Mesendoderm (in vitro differentiated cells): ENCODE results near the gene SULF2.

ENCODE experiments used
- DNase-seq: peaks from one replicate; pipeline ENCODE4 v3.0.0; 2013
- H2AK5ac ChIP-seq: 2 replicates; pipeline ENCODE4 v1.6.1; 2013; ENCODE audit warnings: low read length, inconsistent platforms
- H2BK120ac ChIP-seq: 2 replicates; pipeline ENCODE4 v1.6.1; 2013; ENCODE audit warnings: low read depth, mild to moderate bottlenecking, low read length, moderate library complexity, mixed read lengths
- H2BK15ac ChIP-seq: replicated peaks from 2 replicates; pipeline ENCODE4 v1.6.1; 2013; ENCODE audit warnings: low read depth, mild to moderate bottlenecking, moderate library complexity
- H2BK5ac ChIP-seq: 2 replicates; pipeline ENCODE4 v1.6.1; 2013; ENCODE audit warnings: low read length, inconsistent platforms
- H3K18ac ChIP-seq: 2 replicates; pipeline ENCODE4 v1.6.1; 2013; ENCODE audit warnings: mild to moderate bottlenecking, low read length, mixed read lengths
- H3K23ac ChIP-seq: one replicate; pipeline ENCODE4 v1.6.1; 2013; ENCODE audit warnings: low read length
- H3K27ac ChIP-seq: 2 replicates; pipeline ENCODE4 v1.5.1; 2013; ENCODE audit warnings: low read depth, mild to moderate bottlenecking, inconsistent platforms, low read length, moderate library complexity
- H3K27me3 ChIP-seq: 2 replicates; pipeline ENCODE4 v1.6.1; 2013; ENCODE audit warnings: low read length, control low read depth, mild to moderate bottlenecking, inconsistent platforms; ENCODE audit not compliant: insufficient read depth, poor library complexity
- H3K36me3 ChIP-seq: 2 replicates; pipeline ENCODE4 v1.6.1; 2013; ENCODE audit warnings: low read length, inconsistent platforms; ENCODE audit not compliant: control insufficient read depth, insufficient read depth
- H3K4ac ChIP-seq: one replicate; pipeline ENCODE4 v1.6.1; 2013; ENCODE audit warnings: low read depth, mild to moderate bottlenecking, low read length, moderate library complexity
- H3K4me1 ChIP-seq: 2 replicates; pipeline ENCODE4 v1.6.1; 2013; ENCODE audit warnings: low read depth, low read length, inconsistent platforms; ENCODE audit not compliant: control insufficient read depth
- H3K4me2 ChIP-seq: 2 replicates; pipeline ENCODE4 v1.6.1; 2013; ENCODE audit warnings: low read length
- H3K4me3 ChIP-seq: 2 replicates; pipeline ENCODE4 v1.5.1; 2013; ENCODE audit warnings: mild to moderate bottlenecking, low read length
- H3K56ac ChIP-seq: one replicate; pipeline ENCODE4 v1.6.1; 2013; ENCODE audit warnings: low read length
- H3K79me1 ChIP-seq: 2 replicates; pipeline ENCODE4 v1.6.1; 2013; ENCODE audit warnings: low read length, inconsistent platforms
- H3K79me2 ChIP-seq: 2 replicates; pipeline ENCODE4 v1.6.1; 2013; ENCODE audit warnings: mild to moderate bottlenecking, low read length; ENCODE audit not compliant: control insufficient read depth, insufficient read depth
- H3K9ac ChIP-seq: 2 replicates; pipeline ENCODE4 v1.6.1; 2013; ENCODE audit warnings: low read length, inconsistent platforms
- H4K5ac ChIP-seq: one replicate; pipeline ENCODE4 v1.6.1; 2013; ENCODE audit warnings: low read length
- H4K8ac ChIP-seq: one replicate; pipeline ENCODE4 v1.6.1; 2013; ENCODE audit warnings: low read depth, mild to moderate bottlenecking, control low read depth, low read length, moderate library complexity
- WGBS: extraction: QIAGEN DNeasy Blood & Tissue Kit; methylation state at CpG from one replicate; pipeline ENCODE4 v1.1.7; 2013; ENCODE audit warnings: low lambda C conversion rate, missing lambda C conversion rate; ENCODE audit not compliant: insufficient coverage; ENCODE audit errors: extremely low coverage; 5-methylcytosine and 5-hydroxymethylcytosine counted together

The SULF2 gene

GRCh38 chr20:47656318-47656717 is 129.0 kb downstream of the SULF2 start:
- Histone ChIP-seq H2BK5ac (no peak overlapping the region), H3K18ac (no peak overlapping the region), H3K23ac (no peak overlapping the region), H3K4me1 (no peaks in the 10 kb centered on the region), H4K5ac (no peak overlapping the region), H2BK120ac (no peak overlapping the region), H2BK15ac (no peak overlapping the region), H3K36me3 (peaks cover 3% of the 10 kb centered on the region), H3K27ac (no peak overlapping the region), H4K8ac (no peak overlapping the region), H2AK5ac (no peak overlapping the region), H3K4me2 (no peak overlapping the region), H3K4ac (no peak overlapping the region), H3K9ac (no peak overlapping the region), H3K27me3 (no peaks in the 10 kb centered on the region), H3K4me3 (no peak overlapping the region), H3K79me1 (no peaks in the 10 kb centered on the region), H3K79me2 (no peaks in the 10 kb centered on the region), H3K56ac (no peak overlapping the region)
- no peak for DNase-seq
- no CpG with 5 or more reads among the region's 2 CpGs for WGBS

GRCh38 chr20:47655635-47656034 is 129.6 kb downstream of the SULF2 start:
- Histone ChIP-seq H3K4ac (no peak overlapping the region), H3K4me3 (no peak overlapping the region), H4K8ac (no peak overlapping the region), H3K27ac (no peak overlapping the region), H2BK120ac (no peak overlapping the region), H3K9ac (no peak overlapping the region), H3K4me2 (no peak overlapping the region), H3K4me1 (no peaks in the 10 kb centered on the region), H3K79me1 (no peaks in the 10 kb centered on the region), H2BK5ac (no peak overlapping the region), H3K18ac (no peak overlapping the region), H2BK15ac (no peak overlapping the region), H3K23ac (no peak overlapping the region), H3K27me3 (no peaks in the 10 kb centered on the region), H3K36me3 (peaks cover 3% of the 10 kb centered on the region), H4K5ac (no peak overlapping the region), H3K79me2 (no peaks in the 10 kb centered on the region), H2AK5ac (no peak overlapping the region), H3K56ac (no peak overlapping the region)
- no peak for DNase-seq

- Histone ChIP-seq H3K56ac (no peak overlapping the region), H4K5ac (no peak overlapping the region), H4K8ac (no peak overlapping the region), H3K4me1 (no peaks in the 10 kb centered on the region), H3K18ac (no peak overlapping the region), H3K4me2 (no peak overlapping the region), H2BK5ac (no peak overlapping the region), H2AK5ac (no peak overlapping the region), H3K79me1 (no peaks in the 10 kb centered on the region), H3K79me2 (no peaks in the 10 kb centered on the region), H3K4ac (no peak overlapping the region), H3K23ac (no peak overlapping the region), H3K27ac (no peak overlapping the region), H3K36me3 (peaks cover 3% of the 10 kb centered on the region), H2BK15ac (no peak overlapping the region), H2BK120ac (no peak overlapping the region), H3K9ac (no peak overlapping the region), H3K4me3 (no peak overlapping the region), H3K27me3 (no peaks in the 10 kb centered on the region)
- no CpG with 5 or more reads among the region's 1 CpG for WGBS
- peak; percentile 34 for DNase-seq
Observed at GRCh38 chr20:47654370-47654769, 130.9 kb downstream of the SULF2 start.

GRCh38 chr20:47653869-47654268 is 131.4 kb downstream of the SULF2 start:
- no peak overlapping the region for H3K23ac ChIP-seq
- H3K4me2 ChIP-seq, result no peak overlapping the region
- H3K79me1 ChIP-seq, result no peaks in the 10 kb centered on the region
- H2AK5ac ChIP-seq, result no peak overlapping the region
- no peak overlapping the region for H2BK120ac ChIP-seq
- WGBS, result no CpG with 5 or more reads among the region's 2 CpGs
- H2BK5ac ChIP-seq, result no peak overlapping the region
- no peak overlapping the region for H3K56ac ChIP-seq
- H3K9ac ChIP-seq, result no peak overlapping the region
- H2BK15ac ChIP-seq, result no peak overlapping the region
- H3K79me2 ChIP-seq, result no peaks in the 10 kb centered on the region
- H3K27me3 ChIP-seq, result no peaks in the 10 kb centered on the region
- DNase-seq, result no peak
- H4K5ac ChIP-seq, result no peak overlapping the region
- no peak overlapping the region for H4K8ac ChIP-seq
- peaks cover 3% of the 10 kb centered on the region for H3K36me3 ChIP-seq
- H3K4me3 ChIP-seq, result no peak overlapping the region
- no peak overlapping the region for H3K18ac ChIP-seq
- no peak overlapping the region for H3K4ac ChIP-seq
- H3K4me1 ChIP-seq, result no peaks in the 10 kb centered on the region
- H3K27ac ChIP-seq, result no peak overlapping the region

- Histone ChIP-seq H2BK5ac (no peak overlapping the region), H3K36me3 (peaks cover 3% of the 10 kb centered on the region), H3K27ac (no peak overlapping the region), H3K18ac (no peak overlapping the region), H3K23ac (no peak overlapping the region), H4K5ac (no peak overlapping the region), H3K4me3 (no peak overlapping the region), H3K79me2 (no peaks in the 10 kb centered on the region), H3K56ac (no peak overlapping the region), H3K4ac (no peak overlapping the region), H3K27me3 (no peaks in the 10 kb centered on the region), H3K4me1 (no peaks in the 10 kb centered on the region), H2BK120ac (no peak overlapping the region), H3K4me2 (no peak overlapping the region), H2BK15ac (no peak overlapping the region), H3K79me1 (no peaks in the 10 kb centered on the region), H4K8ac (no peak overlapping the region), H3K9ac (no peak overlapping the region), H2AK5ac (no peak overlapping the region)
- DNase-seq, result no peak
- no CpG with 5 or more reads among the region's 2 CpGs for WGBS
Observed at GRCh38 chr20:47652794-47653193, 132.5 kb downstream of the SULF2 start.

GRCh38 chr20:47652301-47652700 is 133.0 kb downstream of the SULF2 start:
- whole genome bisulfite sequencing, result no CpG with 5 or more reads among the region's 3 CpGs
- H3K79me1 ChIP-seq, result no peaks in the 10 kb centered on the region
- H3K4ac ChIP-seq, result no peak overlapping the region
- H3K56ac ChIP-seq, result no peak overlapping the region
- H3K27ac ChIP-seq, result no peak overlapping the region
- H3K79me2 ChIP-seq, result no peaks in the 10 kb centered on the region
- H2BK120ac ChIP-seq, result no peak overlapping the region
- H4K5ac ChIP-seq, result no peak overlapping the region
- no peak overlapping the region for H2AK5ac ChIP-seq
- no peak overlapping the region for H2BK5ac ChIP-seq
- no peak overlapping the region for H3K23ac ChIP-seq
- H3K4me3 ChIP-seq, result no peak overlapping the region
- no peak overlapping the region for H4K8ac ChIP-seq
- H3K18ac ChIP-seq, result no peak overlapping the region
- H3K4me1 ChIP-seq, result no peaks in the 10 kb centered on the region
- no peaks in the 10 kb centered on the region for H3K27me3 ChIP-seq
- no peak for DNase-seq
- no peak overlapping the region for H3K4me2 ChIP-seq
- peaks cover 3% of the 10 kb centered on the region for H3K36me3 ChIP-seq
- H3K9ac ChIP-seq, result no peak overlapping the region
- no peak overlapping the region for H2BK15ac ChIP-seq
